Measurements from ENCODE around the gene RECQL5. TPM values are rescaled to one million over a fixed set of nuclear protein-coding genes. Genes with fewer than 3 reads are reported as not detected.
A peak's percentile ranks its signal among the peaks of the same experiment; 100 is the strongest.

The RECQL5 gene
- total RNA-seq, 1 experiment from 2014 or later, result 46.1 TPM

DNA sequence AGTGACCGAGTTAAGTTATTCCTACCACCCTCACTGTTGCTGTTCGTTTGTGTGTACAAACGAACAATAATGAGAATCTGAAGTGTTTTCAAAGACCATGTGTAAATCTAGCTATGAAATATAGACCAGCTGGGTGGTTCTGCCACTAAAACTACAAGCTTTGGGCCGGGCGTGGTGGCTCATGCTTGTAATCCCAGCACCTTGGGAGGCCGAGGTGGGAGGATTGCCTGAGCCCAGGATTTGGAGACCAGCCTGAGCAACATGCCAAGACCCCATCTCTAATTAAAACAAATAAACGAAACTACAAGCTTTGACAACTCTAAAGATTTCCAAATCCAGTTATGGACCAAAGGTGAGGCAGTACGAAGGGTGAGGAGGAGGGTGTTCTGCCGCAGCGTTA lies 973 bp downstream of the RECQL5 start:
- intact Hi-C loops (cut with micrococcal nuclease; ENCODE audit: unreplicated experiment), result no loop called here
- Histone ChIP-seq H3K9me3 (ENCODE audit: control insufficient read depth, insufficient read depth, low read depth, low read length) (no peaks in the 10 kb centered on the region), H3K4me1 (ENCODE audit: control insufficient read depth, insufficient read depth, low read length) (peaks cover 22% of the 10 kb centered on the region), H3K27ac (ENCODE audit: low read length) (peak overlapping the region; percentile 97; the same call in 1 of the 2 replicates), H3K36me3 (ENCODE audit: control insufficient read depth, insufficient read depth, low read length) (peaks cover 29% of the 10 kb centered on the region), H3K4me3 (ENCODE audit: low read depth in 2 of 2, low read length in 2 of 2) (peak overlapping the region; percentile 97 to 98), H3K27me3 (ENCODE audit: control insufficient read depth, insufficient read depth, low read length) (no peaks in the 10 kb centered on the region)
- DNase-seq (ENCODE audit: low read depth, low spot score) (no peak), ATAC-seq (no peak)
- ChIA-PET CTCF (no interaction called here), POLR2A (interaction anchor here (0.9 to 1.0 kb wide), 2 partner anchors 83 to 114 kb away, joined by 3 to 4 read pairs; no protein-coding TSS in a partner anchor)
- no TSS peak for BruUV-seq (replicated peaks)
- no peak for TF ChIP-seq SIN3A (IDR thresholded peaks at IDR 0.05; ENCODE audit: borderline replicate concordance, insufficient read depth, low read depth, low read length)
- TF ChIP-seq, protein P1, sequence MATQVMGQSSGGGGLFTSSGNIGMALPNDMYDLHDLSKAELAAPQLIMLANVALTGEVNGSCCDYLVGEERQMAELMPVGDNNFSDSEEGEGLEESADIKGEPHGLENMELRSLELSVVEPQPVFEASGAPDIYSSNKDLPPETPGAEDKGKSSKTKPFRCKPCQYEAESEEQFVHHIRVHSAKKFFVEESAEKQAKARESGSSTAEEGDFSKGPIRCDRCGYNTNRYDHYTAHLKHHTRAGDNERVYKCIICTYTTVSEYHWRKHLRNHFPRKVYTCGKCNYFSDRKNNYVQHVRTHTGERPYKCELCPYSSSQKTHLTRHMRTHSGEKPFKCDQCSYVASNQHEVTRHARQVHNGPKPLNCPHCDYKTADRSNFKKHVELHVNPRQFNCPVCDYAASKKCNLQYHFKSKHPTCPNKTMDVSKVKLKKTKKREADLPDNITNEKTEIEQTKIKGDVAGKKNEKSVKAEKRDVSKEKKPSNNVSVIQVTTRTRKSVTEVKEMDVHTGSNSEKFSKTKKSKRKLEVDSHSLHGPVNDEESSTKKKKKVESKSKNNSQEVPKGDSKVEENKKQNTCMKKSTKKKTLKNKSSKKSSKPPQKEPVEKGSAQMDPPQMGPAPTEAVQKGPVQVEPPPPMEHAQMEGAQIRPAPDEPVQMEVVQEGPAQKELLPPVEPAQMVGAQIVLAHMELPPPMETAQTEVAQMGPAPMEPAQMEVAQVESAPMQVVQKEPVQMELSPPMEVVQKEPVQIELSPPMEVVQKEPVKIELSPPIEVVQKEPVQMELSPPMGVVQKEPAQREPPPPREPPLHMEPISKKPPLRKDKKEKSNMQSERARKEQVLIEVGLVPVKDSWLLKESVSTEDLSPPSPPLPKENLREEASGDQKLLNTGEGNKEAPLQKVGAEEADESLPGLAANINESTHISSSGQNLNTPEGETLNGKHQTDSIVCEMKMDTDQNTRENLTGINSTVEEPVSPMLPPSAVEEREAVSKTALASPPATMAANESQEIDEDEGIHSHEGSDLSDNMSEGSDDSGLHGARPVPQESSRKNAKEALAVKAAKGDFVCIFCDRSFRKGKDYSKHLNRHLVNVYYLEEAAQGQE (IDR thresholded peaks at IDR 0.05; ENCODE audit: insufficient read depth in 1 of 2, low read depth in 2 of 2, low read length in 1 of 2), result no peak
- no peak for TF ChIP-seq POLR2AphosphoS5 (IDR thresholded peaks at IDR 0.05; ENCODE audit: low read depth, low read length)
- in situ Hi-C loops (cut with HindIII; ENCODE audit: low pct_unique_long_range_greater_than_20kb, low sequenced_read_pairs), result no loop called here

GRCh38 chr17:75664099-75664549 lies 2.8 kb downstream of the RECQL5 start:
- ATAC-seq, result no peak
- Histone ChIP-seq H3K27me3 (ENCODE audit: control insufficient read depth, insufficient read depth, low read length) (no peaks in the 10 kb centered on the region), H3K27ac (ENCODE audit: low read length) (no peak overlapping the region), H3K36me3 (ENCODE audit: control insufficient read depth, insufficient read depth, low read length) (peaks cover 20% of the 10 kb centered on the region), H3K4me1 (ENCODE audit: control insufficient read depth, insufficient read depth, low read length) (peaks cover 22% of the 10 kb centered on the region), H3K4me3 (ENCODE audit: low read depth in 2 of 2, low read length in 2 of 2) (no peak overlapping the region), H3K9me3 (ENCODE audit: control insufficient read depth, insufficient read depth, low read depth, low read length) (no peaks in the 10 kb centered on the region)
- intact Hi-C loops (cut with micrococcal nuclease; ENCODE audit: unreplicated experiment) (no loop called here), in situ Hi-C loops (cut with HindIII; ENCODE audit: low pct_unique_long_range_greater_than_20kb, low sequenced_read_pairs) (no loop called here)
- POLR2A ChIA-PET, result interaction anchor here (0.7 kb wide), 2 partner anchors 68 to 104 kb away, joined by 10 to 11 read pairs; no protein-coding TSS in a partner anchor
- DNase-seq (ENCODE audit: low read depth, low spot score), result no peak
- BruUV-seq (replicated peaks), result no TSS peak
- TF ChIP-seq POLR2AphosphoS5 (IDR thresholded peaks at IDR 0.05; ENCODE audit: low read depth, low read length), result no peak
- TF ChIP-seq CTCF (IDR thresholded peaks at IDR 0.05), result no peak
- no peak for TF ChIP-seq TCF7L2 (IDR thresholded peaks at IDR 0.05; ENCODE audit: low read depth, low read length)
- TF ChIP-seq, protein P1 (IDR thresholded peaks at IDR 0.05; ENCODE audit: insufficient read depth in 1 of 2, low read depth in 2 of 2, low read length in 1 of 2), result no peak
- TF ChIP-seq SIN3A (IDR thresholded peaks at IDR 0.05; ENCODE audit: borderline replicate concordance, insufficient read depth, low read depth, low read length), result no peak
- CTCF ChIA-PET, result no interaction called here
